ENCODE data around the gene VMP1.
A peak's percentile ranks its signal among the peaks of the same experiment; 100 is the strongest.
"Not testable (repeated sequence)": the region's sequence is repeated elsewhere in the genome, so short reads cannot be mapped to it uniquely, and the experiment has no call there.

The VMP1 gene

DNA sequence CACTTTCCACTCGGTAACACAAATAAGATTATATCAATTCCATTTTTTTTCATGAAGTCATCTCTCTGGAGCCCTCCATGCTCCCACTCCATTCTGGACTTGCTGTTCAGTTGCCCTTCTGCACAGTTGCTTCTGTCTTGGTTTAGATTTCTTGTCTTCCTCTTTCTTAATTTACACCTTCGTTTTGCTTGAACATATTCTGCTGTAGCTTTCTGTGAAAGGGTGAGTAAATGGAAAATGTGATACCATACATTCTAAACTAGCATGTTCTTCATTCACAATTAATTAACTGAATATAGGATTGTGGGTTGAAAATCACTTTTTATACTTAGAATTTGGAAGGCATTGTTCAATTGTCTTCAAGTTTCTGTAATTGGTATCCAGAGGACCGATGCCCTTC, 69.6 kb downstream of the VMP1 start:
- H3K4me3 ChIP-seq (replicated peaks; ENCODE audit: low read depth, low read length): no peak overlapping the region
- TF ChIP-seq, protein P1, sequence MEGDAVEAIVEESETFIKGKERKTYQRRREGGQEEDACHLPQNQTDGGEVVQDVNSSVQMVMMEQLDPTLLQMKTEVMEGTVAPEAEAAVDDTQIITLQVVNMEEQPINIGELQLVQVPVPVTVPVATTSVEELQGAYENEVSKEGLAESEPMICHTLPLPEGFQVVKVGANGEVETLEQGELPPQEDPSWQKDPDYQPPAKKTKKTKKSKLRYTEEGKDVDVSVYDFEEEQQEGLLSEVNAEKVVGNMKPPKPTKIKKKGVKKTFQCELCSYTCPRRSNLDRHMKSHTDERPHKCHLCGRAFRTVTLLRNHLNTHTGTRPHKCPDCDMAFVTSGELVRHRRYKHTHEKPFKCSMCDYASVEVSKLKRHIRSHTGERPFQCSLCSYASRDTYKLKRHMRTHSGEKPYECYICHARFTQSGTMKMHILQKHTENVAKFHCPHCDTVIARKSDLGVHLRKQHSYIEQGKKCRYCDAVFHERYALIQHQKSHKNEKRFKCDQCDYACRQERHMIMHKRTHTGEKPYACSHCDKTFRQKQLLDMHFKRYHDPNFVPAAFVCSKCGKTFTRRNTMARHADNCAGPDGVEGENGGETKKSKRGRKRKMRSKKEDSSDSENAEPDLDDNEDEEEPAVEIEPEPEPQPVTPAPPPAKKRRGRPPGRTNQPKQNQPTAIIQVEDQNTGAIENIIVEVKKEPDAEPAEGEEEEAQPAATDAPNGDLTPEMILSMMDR (IDR thresholded peaks at IDR 0.05; ENCODE audit: low read depth, low read length, missing control alignments): no peak
- DNase-seq (ENCODE audit: extremely low read depth, low read depth): no peak

DNA sequence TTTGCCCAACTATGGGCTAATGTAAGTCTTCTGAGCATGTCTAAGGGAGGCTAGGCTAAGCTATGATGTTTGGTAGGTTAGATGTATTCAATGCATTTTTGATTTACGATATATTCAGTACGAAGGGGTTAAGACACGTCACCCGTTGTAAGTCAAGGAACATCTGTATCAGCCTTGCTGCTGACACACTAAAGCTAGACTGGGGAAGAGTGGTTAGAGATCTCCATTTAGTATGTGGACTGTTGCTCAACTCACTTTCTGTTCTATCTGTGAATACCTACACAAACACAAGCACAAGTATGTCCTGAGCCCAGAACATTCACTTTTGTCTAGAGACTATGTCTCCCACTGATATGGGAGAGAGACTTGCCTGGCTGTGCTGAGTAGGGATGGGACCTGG, 71.5 kb downstream of the VMP1 start:
- TF ChIP-seq, protein P1 (IDR thresholded peaks at IDR 0.05; ENCODE audit: low read depth, low read length, missing control alignments): no peak
- no peak overlapping the region for H3K4me3 ChIP-seq (replicated peaks; ENCODE audit: low read depth, low read length)
- DNase-seq (ENCODE audit: extremely low read depth, low read depth): no peak

GRCh38 chr17:59779521-59779920, 72.1 kb downstream of the VMP1 start:
- TF ChIP-seq, protein P1 (IDR thresholded peaks at IDR 0.05; ENCODE audit: low read depth, low read length, missing control alignments): no peak
- no peak overlapping the region for H3K4me3 ChIP-seq (replicated peaks; ENCODE audit: low read depth, low read length)
- DNase-seq (ENCODE audit: extremely low read depth, low read depth): no peak

GRCh38 chr17:59780548-59780947, 73.1 kb downstream of the VMP1 start:
- DNase-seq (ENCODE audit: extremely low read depth, low read depth); H3K4me3 ChIP-seq (replicated peaks; ENCODE audit: low read depth, low read length): not testable (repeated sequence)

- no peak for DNase-seq (ENCODE audit: extremely low read depth, low read depth)
Measured at GRCh38 chr17:59783221-59784047, 76.0 kb downstream of the VMP1 start.

DNA sequence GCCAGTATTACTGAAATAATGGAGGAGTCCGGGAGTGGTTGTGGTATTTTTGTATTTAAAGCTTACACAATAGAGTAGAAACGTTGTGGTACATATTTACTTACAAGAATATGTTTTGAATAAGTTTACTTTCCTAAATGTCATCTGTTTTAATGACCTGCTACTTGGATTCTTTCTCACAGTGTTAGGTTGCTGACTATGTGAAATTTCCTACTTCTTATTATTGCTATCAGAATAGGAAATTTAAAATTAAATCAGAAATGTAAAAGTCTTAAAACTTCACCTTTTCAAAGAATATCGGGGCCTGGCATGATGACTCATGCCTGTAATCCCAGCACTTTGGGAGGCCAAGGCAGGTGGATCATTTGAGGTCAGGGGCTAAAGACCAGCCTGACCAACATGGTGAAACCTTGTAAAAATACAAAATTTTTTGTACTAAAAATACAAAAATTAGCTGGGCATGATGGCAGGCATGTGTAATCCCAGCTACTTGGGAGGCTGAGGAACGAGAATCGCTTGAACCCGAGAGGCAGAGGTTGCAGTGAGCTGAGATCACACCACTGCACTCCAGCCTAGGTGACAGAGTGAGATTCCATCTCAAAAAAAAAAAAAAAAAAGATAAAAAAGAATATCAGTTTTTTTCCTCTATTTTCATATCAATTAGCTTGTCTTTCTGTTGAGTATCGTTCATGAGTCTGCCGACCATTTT, 77.8 kb downstream of the VMP1 start:
- H3K4me3 ChIP-seq (replicated peaks; ENCODE audit: low read depth, low read length): no peak overlapping the region
- TF ChIP-seq, protein P1 (IDR thresholded peaks at IDR 0.05; ENCODE audit: low read depth, low read length, missing control alignments): no peak
- no peak for DNase-seq (ENCODE audit: extremely low read depth, low read depth)

More at GRCh38 chr17:59783221-59784047, 76.0 kb downstream of the VMP1 start:
- TF ChIP-seq, protein P1 (IDR thresholded peaks at IDR 0.05; ENCODE audit: low read depth, low read length, missing control alignments): no peak
- H3K4me3 ChIP-seq (replicated peaks; ENCODE audit: low read depth, low read length): no peak overlapping the region

GRCh38 chr17:59786213-59786535, 78.7 kb downstream of the VMP1 start:
- TF ChIP-seq, protein P1 (IDR thresholded peaks at IDR 0.05; ENCODE audit: low read depth, low read length, missing control alignments): no peak
- peak overlapping the region; percentile 21 for H3K4me3 ChIP-seq (replicated peaks; ENCODE audit: low read depth, low read length)
- DNase-seq (ENCODE audit: extremely low read depth, low read depth): no peak
